ENCODE results near the gene ATXN1. TPM values are rescaled to one million over a fixed set of nuclear protein-coding genes. Genes with fewer than 3 reads are reported as not detected.
"Not testable (repeated sequence)": the region's sequence is repeated elsewhere in the genome, so short reads cannot be mapped to it uniquely, and the experiment has no call there.

The ATXN1 gene
- total RNA-seq, 4 donors from 2014 or later = 42.4 to 74.9 (median 52.1) TPM

- Histone ChIP-seq H3K27ac (replicated peaks in 1 of 4) (no peak overlapping the region), H3K4me3 (no peak overlapping the region), H3K27me3 (no peaks in the 10 kb centered on the region), H3K36me3 (no peaks in the 10 kb centered on the region), H3K4me1 (no peaks in the 10 kb centered on the region), H3K9me3 (peaks cover 0 to 6% (median 0%) of the 10 kb centered on the region in 4 donors)
- no peak for DNase-seq (ENCODE audit: extremely low spot score)
- 69% methylated on average over 6 of the region's 6 CpGs for WGBS
- intact Hi-C loops (cut with DNase I) = no loop called here
- TF ChIP-seq POLR2AphosphoS5 (IDR thresholded peaks at IDR 0.05) (no peak), EP300 (IDR thresholded peaks at IDR 0.05) (no peak), CTCF (IDR thresholded peaks at IDR 0.05) (no peak), POLR2A (IDR thresholded peaks at IDR 0.05; ENCODE audit: low read depth) (no peak)
Measured at GRCh38 chr6:16461491-16461890, 299.8 kb downstream of the ATXN1 start.

- H3K27me3 ChIP-seq; intact Hi-C loops (cut with DNase I); H3K36me3 ChIP-seq; DNase-seq (ENCODE audit: extremely low spot score); H3K27ac ChIP-seq (replicated peaks in 1 of 4); H3K4me1 ChIP-seq; H3K4me3 ChIP-seq: not testable (repeated sequence)
- WGBS = 86% methylated on average over 5 of the region's 5 CpGs
- peaks cover 0 to 13% (median 0%) of the 10 kb centered on the region in 4 donors for H3K9me3 ChIP-seq
Measured at GRCh38 chr6:16459472-16459871, 301.8 kb downstream of the ATXN1 start.

- no peak for DNase-seq (ENCODE audit: extremely low spot score)
- Histone ChIP-seq H3K36me3 (no peaks in the 10 kb centered on the region), H3K9me3 (peaks cover 0 to 13% (median 0%) of the 10 kb centered on the region in 4 donors), H3K27ac (replicated peaks in 1 of 4) (no peak overlapping the region), H3K27me3 (no peaks in the 10 kb centered on the region), H3K4me3 (no peak overlapping the region), H3K4me1 (peaks cover 0 to 20% (median 13%) of the 10 kb centered on the region in 4 donors)
- intact Hi-C loops (cut with DNase I) = no loop called here
- no peak for TF ChIP-seq POLR2AphosphoS5 (IDR thresholded peaks at IDR 0.05)
- TF ChIP-seq POLR2A (IDR thresholded peaks at IDR 0.05; ENCODE audit: low read depth) = no peak
- TF ChIP-seq CTCF (IDR thresholded peaks at IDR 0.05) = no peak
- TF ChIP-seq EP300 (IDR thresholded peaks at IDR 0.05) = no peak
- WGBS = 95% methylated on average over 2 of the region's 2 CpGs
Measured at GRCh38 chr6:16452348-16452747, 308.9 kb downstream of the ATXN1 start.

- intact Hi-C loops (cut with DNase I) = no loop called here
- no peak for DNase-seq (ENCODE audit: extremely low spot score)
- 95% methylated on average over 7 of the region's 7 CpGs for WGBS
- TF ChIP-seq CTCF (IDR thresholded peaks at IDR 0.05) = no peak
- TF ChIP-seq POLR2AphosphoS5 (IDR thresholded peaks at IDR 0.05) = no peak
- TF ChIP-seq POLR2A (IDR thresholded peaks at IDR 0.05; ENCODE audit: low read depth) = no peak
- no peak for TF ChIP-seq EP300 (IDR thresholded peaks at IDR 0.05)
- peaks cover 0 to under 1% (median 0%) of the 10 kb centered on the region in 4 donors for H3K9me3 ChIP-seq
- H3K27me3 ChIP-seq = no peaks in the 10 kb centered on the region
- no peaks in the 10 kb centered on the region for H3K36me3 ChIP-seq
- peaks cover 0 to 20% (median 13%) of the 10 kb centered on the region in 4 donors for H3K4me1 ChIP-seq
- H3K27ac ChIP-seq (replicated peaks in 1 of 4) = no peak overlapping the region
- no peak overlapping the region for H3K4me3 ChIP-seq
Measured at GRCh38 chr6:16450821-16451220, 310.4 kb downstream of the ATXN1 start.

GRCh38 chr6:16450285-16450684 is 311.0 kb downstream of the ATXN1 start:
- 73% methylated on average over 3 of the region's 3 CpGs for WGBS
- H3K27me3 ChIP-seq = no peaks in the 10 kb centered on the region
- peaks cover 0 to 19% (median 13%) of the 10 kb centered on the region in 4 donors for H3K4me1 ChIP-seq
- no peaks in the 10 kb centered on the region for H3K9me3 ChIP-seq
- no peak for DNase-seq (ENCODE audit: extremely low spot score)
- H3K4me3 ChIP-seq = no peak overlapping the region
- TF ChIP-seq CTCF (IDR thresholded peaks at IDR 0.05) (no peak), POLR2A (IDR thresholded peaks at IDR 0.05; ENCODE audit: low read depth) (no peak)
- H3K27ac ChIP-seq (replicated peaks in 1 of 4) = no peak overlapping the region
- intact Hi-C loops (cut with DNase I) = no loop called here
- H3K36me3 ChIP-seq = no peaks in the 10 kb centered on the region
